ENCODE data around the gene IL32. TPM values are rescaled to one million over a fixed set of nuclear protein-coding genes. Genes with fewer than 3 reads are reported as not detected.

The IL32 gene
- total RNA-seq, 1 experiment from 2014 or later = not detected

Small RNA genes lying within 50 kb of the gene (small RNA-seq; reads per million reads assigned to genes)
- 0.08 to 0.48 reads per million in 2 experiments for gene RNU1-22P

Other genes starting within 250 kb of the IL32 start
- not detected in 2 replicates for gene PRSS21, start 248.4 kb upstream of the IL32 start, total RNA-seq (2014; rRNA removed; shearing (Covaris generic))
- not detected in 2 replicates for gene ZG16B, start 235.3 kb upstream of the IL32 start, total RNA-seq (2014; rRNA removed; shearing (Covaris generic))
- gene PRSS22, start 207.5 kb upstream of the IL32 start, total RNA-seq (2014; rRNA removed; shearing (Covaris generic)) = not detected in 2 replicates
- gene FLYWCH2, start 182.4 kb upstream of the IL32 start, total RNA-seq (2014; rRNA removed; shearing (Covaris generic)) = 30.3 and 31.8 TPM in 2 replicates
- gene FLYWCH1, start 153.7 kb upstream of the IL32 start, total RNA-seq (2014; rRNA removed; shearing (Covaris generic)) = 19.3 and 25.8 TPM in 2 replicates
- gene KREMEN2, start 101.4 kb upstream of the IL32 start, total RNA-seq (2014; rRNA removed; shearing (Covaris generic)) = 3.7 and 4.5 TPM in 2 replicates
- 24.5 and 30.3 TPM in 2 replicates for gene PAQR4, start 96.3 kb upstream of the IL32 start, total RNA-seq (2014; rRNA removed; shearing (Covaris generic))
- 12.5 and 13.8 TPM in 2 replicates for gene PKMYT1, start 85.2 kb upstream of the IL32 start, total RNA-seq (2014; rRNA removed; shearing (Covaris generic))
- gene CLDN9, start 52.7 kb upstream of the IL32 start, total RNA-seq (2014; rRNA removed; shearing (Covaris generic)) = not detected in 2 replicates
- gene CLDN6, start 47.5 kb upstream of the IL32 start, total RNA-seq (2014; rRNA removed; shearing (Covaris generic)) = not detected in 2 replicates
- 34.3 and 41.2 TPM in 2 replicates for gene TNFRSF12A, start 45.3 kb upstream of the IL32 start, total RNA-seq (2014; rRNA removed; shearing (Covaris generic))
- gene HCFC1R1, start 41.7 kb upstream of the IL32 start, total RNA-seq (2014; rRNA removed; shearing (Covaris generic)) = 11.0 and 12.3 TPM in 2 replicates
- 15.4 and 24.3 TPM in 2 replicates for gene THOC6, start 41.6 kb upstream of the IL32 start, total RNA-seq (2014; rRNA removed; shearing (Covaris generic))
- gene BICDL2, start 28.7 kb upstream of the IL32 start, total RNA-seq (2014; rRNA removed; shearing (Covaris generic)) = 0.24 and 0.29 TPM in 2 replicates
- gene MMP25, start 19.1 kb upstream of the IL32 start, total RNA-seq (2014; rRNA removed; shearing (Covaris generic)) = 0.03 TPM in 1 of 2 replicates, not detected in the other
- gene ZSCAN10, start 33.7 kb downstream of the IL32 start, total RNA-seq (2014; rRNA removed; shearing (Covaris generic)) = 0.13 TPM in 1 of 2 replicates, not detected in the other
- 13.6 and 14.3 TPM in 2 replicates for gene ZNF205, start 46.9 kb downstream of the IL32 start, total RNA-seq (2014; rRNA removed; shearing (Covaris generic))
- 0.85 and 1.8 TPM in 2 replicates for gene ZNF213, start 69.4 kb downstream of the IL32 start, total RNA-seq (2014; rRNA removed; shearing (Covaris generic))
- gene OR1F1, start 122.6 kb downstream of the IL32 start, total RNA-seq (2014; rRNA removed; shearing (Covaris generic)) = 0.21 TPM in 1 of 2 replicates, not detected in the other
- gene ZNF200, start 169.5 kb downstream of the IL32 start, total RNA-seq (2014; rRNA removed; shearing (Covaris generic)) = 9.4 and 11.5 TPM in 2 replicates
- not detected in 2 replicates for gene MEFV, start 191.0 kb downstream of the IL32 start, total RNA-seq (2014; rRNA removed; shearing (Covaris generic))
- gene ZNF263, start 217.9 kb downstream of the IL32 start, total RNA-seq (2014; rRNA removed; shearing (Covaris generic)) = 42.9 and 48.0 TPM in 2 replicates
- gene TIGD7, start 239.8 kb downstream of the IL32 start, total RNA-seq (2014; rRNA removed; shearing (Covaris generic)) = 2.8 and 3.6 TPM in 2 replicates
- 17.2 and 17.6 TPM in 2 replicates for gene ZNF75A, start 239.9 kb downstream of the IL32 start, total RNA-seq (2014; rRNA removed; shearing (Covaris generic))